ENCODE data around the gene HNRNPCL1. TPM values are rescaled to one million over a fixed set of nuclear protein-coding genes. Genes with fewer than 3 reads are reported as not detected.
"Not testable (repeated sequence)": the region's sequence is repeated elsewhere in the genome, so short reads cannot be mapped to it uniquely, and the experiment has no call there.

Gene HNRNPCL1
- total RNA-seq, result not detected in 2 replicates

DNA sequence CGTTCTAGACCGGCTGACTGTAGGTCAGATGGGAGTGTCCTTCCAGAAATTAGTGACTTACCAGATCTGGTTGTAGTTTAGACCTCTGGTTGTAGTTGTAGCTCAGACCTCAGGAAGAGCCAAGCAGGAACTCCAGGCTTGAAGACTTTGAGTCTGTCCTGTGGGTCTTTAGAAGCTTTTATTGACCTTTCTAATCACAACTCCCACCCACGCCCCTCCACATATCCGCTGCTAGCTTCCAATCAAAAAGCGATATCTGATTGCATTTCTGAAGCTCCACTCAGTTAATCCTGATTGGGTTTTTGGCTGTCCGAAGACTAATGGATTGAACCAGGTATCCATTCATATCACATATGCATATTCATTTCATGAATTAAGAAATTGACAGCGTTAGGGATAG is at the start of gene HNRNPCL1:
TSS of gene HNRNPCL1 (minus strand) at position 101 of the 400 bp plus-strand sequence. CDS start 431 bp downstream, outside the sequence.
- not testable (repeated sequence) for DNase-seq

DNA sequence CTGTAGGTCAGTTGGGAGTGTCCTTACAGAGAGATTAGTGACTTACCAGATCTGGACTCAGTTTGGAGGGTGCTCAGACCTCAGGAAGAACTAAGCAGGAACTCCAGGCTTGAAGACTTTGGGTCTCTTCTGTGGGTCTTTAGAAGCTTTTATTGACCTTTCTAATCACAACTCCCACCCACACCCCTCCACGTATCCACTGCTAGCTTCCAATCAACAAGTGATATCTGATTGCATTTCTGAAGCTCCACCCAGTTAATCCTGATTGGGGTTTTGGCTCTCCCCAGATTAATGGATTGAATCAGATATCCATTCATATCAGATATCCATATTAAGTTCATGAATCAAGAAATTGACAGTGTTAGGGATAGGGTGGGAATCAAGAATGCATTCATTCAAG is 49.6 kb upstream of the HNRNPCL1 start, which contains the start of gene PRAMEF10:
TSS of gene PRAMEF10 (minus strand) at position 101 of the 400 bp plus-strand sequence. CDS start 2,423 bp downstream, outside the sequence.
- not testable (repeated sequence) for DNase-seq

- DNase-seq, result not testable (repeated sequence)
These were observed 37.6 kb upstream of the HNRNPCL1 start, which contains the start of gene PRAMEF4 for GRCh38 chr1:12886101-12886500. PRAMEF4 (minus strand) TSS chr1:12886201; CDS start chr1:12883394, 2,807 bp downstream.

- DNase-seq, result not testable (repeated sequence)
These were observed 29.9 kb upstream of the HNRNPCL1 start for GRCh38 chr1:12878453-12878852.

- DNase-seq, result not testable (repeated sequence)
These were observed 14.8 kb upstream of the HNRNPCL1 start for GRCh38 chr1:12863131-12863880.

DNA sequence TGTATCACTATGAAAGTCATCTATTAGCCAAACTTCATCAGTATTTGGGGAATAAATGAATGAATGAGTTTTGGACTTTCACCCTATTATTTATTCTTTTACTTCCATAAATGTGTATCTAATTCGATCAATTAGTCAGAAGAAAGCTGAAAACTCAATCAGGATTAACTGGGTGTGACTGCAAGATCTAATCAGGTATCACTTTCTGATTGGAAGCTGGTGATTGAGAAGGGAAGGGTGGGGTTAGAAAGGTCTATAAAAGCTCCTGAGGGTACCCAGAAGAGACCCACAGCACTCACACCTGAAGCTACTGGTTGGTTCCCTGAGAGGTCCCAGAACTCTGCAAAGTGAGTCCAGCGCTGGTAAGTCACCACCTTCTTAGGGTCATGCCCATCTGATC is 8.3 kb upstream of the HNRNPCL1 start, which contains the start of gene PRAMEF2:
TSS of gene PRAMEF2 (plus strand) at position 301 of the 400 bp plus-strand sequence. CDS start 1,924 bp downstream, outside the sequence.
- DNase-seq, result not testable (repeated sequence)

- no peak for DNase-seq
These were observed 3.3 kb upstream of the HNRNPCL1 start for GRCh38 chr1:12851779-12852178.

DNA sequence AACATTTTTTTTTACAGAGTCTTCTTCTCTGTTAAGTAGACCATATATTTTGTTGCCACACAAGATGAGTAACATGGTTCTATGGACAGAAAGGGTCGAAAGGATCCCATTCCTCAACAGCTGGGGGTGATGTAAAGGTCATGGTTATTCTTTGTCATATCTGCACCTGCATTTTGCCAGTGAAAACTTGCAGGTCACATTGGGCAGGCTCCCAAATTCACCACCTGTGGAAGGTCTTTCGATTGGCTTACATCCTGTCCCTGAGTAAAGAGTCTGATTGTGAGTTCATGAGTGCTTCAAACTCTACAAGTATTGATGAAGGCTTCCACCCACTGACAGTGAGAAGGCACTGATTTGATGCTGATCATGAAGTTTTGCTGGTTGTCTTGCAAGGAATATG is 15.3 kb downstream of the HNRNPCL1 start:
- DNase-seq, result not testable (repeated sequence)

DNA sequence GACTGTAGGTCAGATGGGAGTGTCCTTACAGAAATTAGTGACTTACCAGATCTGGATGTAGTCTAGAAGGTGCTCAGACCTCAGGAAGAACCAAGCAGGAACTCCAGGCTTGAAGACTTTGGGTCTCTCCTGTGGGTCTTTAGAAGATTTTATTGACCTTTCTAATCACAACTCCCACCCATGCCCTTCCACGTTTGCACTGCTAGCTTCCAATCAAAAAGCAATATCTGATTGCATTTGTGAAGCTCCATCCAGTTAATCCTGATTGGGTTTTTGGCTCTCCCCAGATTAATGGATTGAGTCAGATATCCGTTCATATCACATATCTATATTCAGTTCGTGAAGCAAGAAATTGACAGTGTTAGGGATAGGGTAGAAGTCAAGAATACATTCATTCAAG is 17.2 kb downstream of the HNRNPCL1 start, which contains the start of gene PRAMEF11:
TSS of gene PRAMEF11 (minus strand) at position 101 of the 400 bp plus-strand sequence. CDS start 2,621 bp downstream, outside the sequence.
- not testable (repeated sequence) for DNase-seq

- DNase-seq, result not testable (repeated sequence)
These were observed 29.5 kb downstream of the HNRNPCL1 start for GRCh38 chr1:12819061-12819460.

- DNase-seq, result no peak
These were observed 37.1 kb downstream of the HNRNPCL1 start for GRCh38 chr1:12811409-12811784.

DNA sequence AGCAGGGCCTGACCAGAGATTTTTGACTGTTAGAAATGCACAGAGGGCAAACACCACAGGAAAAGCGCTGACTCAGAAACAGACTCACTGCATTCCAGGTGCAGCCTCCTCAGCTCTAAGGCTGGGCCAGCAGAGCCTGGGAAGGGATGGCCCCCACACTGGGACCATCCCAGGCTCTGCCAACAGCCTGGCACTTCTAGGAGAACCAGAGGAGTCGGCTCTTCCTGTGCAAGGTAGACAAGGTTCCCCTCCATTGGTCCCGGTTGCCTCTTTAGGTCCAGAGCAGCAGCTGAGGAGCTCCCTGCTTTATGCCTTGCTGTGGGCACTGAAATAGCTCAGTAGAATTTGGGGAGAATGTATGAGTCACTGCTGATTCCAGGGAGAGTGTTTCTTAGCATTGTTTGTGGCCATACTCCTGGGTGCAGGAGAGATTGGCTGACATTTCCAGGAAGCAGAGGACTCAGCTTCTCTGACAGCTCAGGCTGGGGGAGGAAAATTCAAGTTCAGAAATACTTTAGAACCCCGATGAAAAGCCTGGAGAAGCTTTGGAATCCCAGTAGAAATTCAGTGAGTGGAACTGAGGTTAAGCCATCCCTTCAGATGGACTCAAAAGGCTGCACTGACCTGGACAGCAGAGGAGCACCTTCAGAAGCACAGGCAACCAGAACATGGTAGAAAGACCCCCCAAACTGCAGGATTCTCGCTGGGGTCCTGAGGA is 37.7 kb downstream of the HNRNPCL1 start:
- no peak for DNase-seq

DNA sequence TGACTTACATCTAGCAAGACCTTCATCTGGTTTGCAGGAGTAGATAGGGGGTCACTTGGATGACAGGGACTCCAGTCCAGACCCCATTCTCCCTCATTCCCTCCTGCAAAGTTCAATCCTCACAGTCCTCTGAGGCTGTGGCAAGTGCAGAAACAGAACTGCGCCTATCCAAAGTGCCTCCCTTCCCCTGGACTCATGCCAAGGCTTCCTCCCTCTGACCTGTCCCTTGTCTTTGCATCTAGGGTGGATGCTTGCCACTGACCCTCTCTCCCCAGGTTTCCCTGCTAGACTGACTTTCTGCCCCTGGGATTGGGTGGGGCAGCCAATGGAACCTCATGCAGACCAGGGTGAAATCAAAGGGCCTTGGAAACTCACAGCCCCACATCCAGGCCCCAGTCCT is 38.6 kb downstream of the HNRNPCL1 start:
- no peak for DNase-seq

DNA sequence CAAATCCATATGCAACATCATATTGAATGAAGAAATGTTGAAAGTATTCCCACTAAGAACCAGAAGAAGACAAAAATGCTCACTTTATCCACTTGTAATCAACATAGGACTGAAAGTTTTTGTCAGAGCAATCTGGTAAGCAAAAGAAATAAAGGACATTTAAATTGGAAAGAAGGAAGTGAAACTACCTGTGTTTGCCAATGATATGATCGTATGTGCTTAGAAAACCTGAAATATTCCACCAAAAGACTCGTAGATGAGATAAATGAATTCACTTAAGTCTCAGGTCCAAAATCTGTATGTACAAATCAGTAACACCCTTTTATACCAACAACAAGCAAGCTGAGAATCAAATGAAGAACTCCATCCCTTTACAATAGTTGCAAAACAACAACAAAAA is 48.8 kb downstream of the HNRNPCL1 start:
- no peak for DNase-seq

GRCh38 chr1:12798911-12799310 is 49.6 kb downstream of the HNRNPCL1 start:
- no peak for DNase-seq

Other genes with a start within 250 kb of the HNRNPCL1 start
- 57.1 and 121 TPM in 2 replicates for gene DHRS3, start 230.5 kb downstream of the HNRNPCL1 start, total RNA-seq
- not detected in 2 replicates for gene AADACL4, start 204.6 kb downstream of the HNRNPCL1 start, total RNA-seq
- not detected in 2 replicates for gene AADACL3, start 132.6 kb downstream of the HNRNPCL1 start, total RNA-seq
- gene CFAP107, start 102.5 kb downstream of the HNRNPCL1 start, total RNA-seq, result not detected in 2 replicates
- not detected in 2 replicates for gene PRAMEF12, start 75.0 kb downstream of the HNRNPCL1 start, total RNA-seq
- gene PRAMEF1, start 57.3 kb downstream of the HNRNPCL1 start, total RNA-seq, result not detected in 2 replicates
- not detected in 2 replicates for gene PRAMEF11, start 17.3 kb downstream of the HNRNPCL1 start, total RNA-seq
- gene PRAMEF2, start 8.4 kb upstream of the HNRNPCL1 start, total RNA-seq, result not detected in 2 replicates
- not detected in 2 replicates for gene PRAMEF4, start 37.5 kb upstream of the HNRNPCL1 start, total RNA-seq
- gene PRAMEF10, start 49.5 kb upstream of the HNRNPCL1 start, total RNA-seq, result not detected in 2 replicates
- gene PRAMEF7, start 67.9 kb upstream of the HNRNPCL1 start, total RNA-seq, result not detected in 2 replicates
- gene PRAMEF6, start 98.9 kb upstream of the HNRNPCL1 start, total RNA-seq, result not detected in 2 replicates
- gene PRAMEF27, start 207.9 kb upstream of the HNRNPCL1 start, total RNA-seq, result not detected in 2 replicates
- gene HNRNPCL3, start 212.0 kb upstream of the HNRNPCL1 start, total RNA-seq, result not detected in 2 replicates
- gene PRAMEF25, start 222.1 kb upstream of the HNRNPCL1 start, total RNA-seq, result not detected in 2 replicates

Data from dermis blood vessel endothelial cell (primary cell).